IMR-90 (cell line): ENCODE results near the gene ZNF445. TPM values are rescaled to one million over a fixed set of nuclear protein-coding genes. Genes with fewer than 3 reads are reported as not detected.

Experiments
- ATAC-seq: fragments of 200-7000 bp; cut with Tn5 transposase; 2 replicates; pipeline ENCODE4 v1.9.1; 2020; ENCODE audit warnings: low read depth, mild to moderate bottlenecking, moderate library complexity
- BruUV-seq: library from RNA; stranded (reverse); fragments of 400-500 nt; replicated peaks from 2 replicates; lab custom pipeline; 2021; lab: Mats Ljungman, UMichigan
- CTCF ChIA-PET: fragments of 300-600 bp; formaldehyde crosslinking; extraction: SDS; loops from one replicate; lab custom pipeline; 2021; ENCODE audit warnings: antibody characterized with exemption; lab: Yijun Ruan, JAX
- POLR2A ChIA-PET: fragments of 300-600 bp; sonication (Branson Sonifier 250); formaldehyde crosslinking; loops from one replicate; lab custom pipeline; 2022; ENCODE audit warnings: antibody characterized with exemption; ENCODE audit not compliant: unreplicated experiment; lab: Charles Lee
- DNase-seq: peaks from one replicate; pipeline ENCODE4 v3.0.0; 2013
- H2AFZ ChIP-seq: replicated peaks from 2 replicates; pipeline ENCODE3; 2013; ENCODE audit warnings: low read length, mild to moderate bottlenecking; ENCODE audit not compliant: poor library complexity
- H2AK5ac ChIP-seq: 2 replicates; pipeline ENCODE4 v1.6.1; 2013; ENCODE audit warnings: low read depth, low read length, inconsistent platforms
- H2AK9ac ChIP-seq: replicated peaks from 2 replicates; pipeline ENCODE3; 2013; ENCODE audit warnings: mild to moderate bottlenecking, low read depth, low read length, moderate library complexity; ENCODE audit not compliant: poor library complexity
- H2BK120ac ChIP-seq: 2 replicates; pipeline ENCODE4 v1.6.1; 2013; ENCODE audit warnings: low read depth, low read length, inconsistent platforms
- H2BK15ac ChIP-seq: 3 replicates; pipeline ENCODE4 v1.6.1; 2013; ENCODE audit warnings: low read depth, low read length, inconsistent platforms
- H2BK20ac ChIP-seq: 2 replicates; pipeline ENCODE4 v1.6.1; 2013; ENCODE audit warnings: low read depth, mild to moderate bottlenecking, inconsistent platforms, low read length, moderate library complexity
- H2BK5ac ChIP-seq: 2 replicates; pipeline ENCODE4 v1.6.1; 2013; ENCODE audit warnings: mild to moderate bottlenecking, low read depth, low read length, inconsistent platforms; ENCODE audit not compliant: poor library complexity, severe bottlenecking
- H3K14ac ChIP-seq: replicated peaks from 2 replicates; pipeline ENCODE4 v1.6.1; 2013; ENCODE audit warnings: low read depth, low read length, inconsistent platforms
- H3K18ac ChIP-seq: 2 replicates; pipeline ENCODE4 v1.6.1; 2013; ENCODE audit warnings: low read depth, low read length, control low read depth
- H3K23ac ChIP-seq: 2 replicates; pipeline ENCODE4 v1.6.1; 2013; ENCODE audit warnings: low read depth, low read length, inconsistent platforms
- H3K27ac ChIP-seq: 2 replicates; pipeline ENCODE4 v1.5.1; 2013; ENCODE audit warnings: mild to moderate bottlenecking, control low read depth, low read length; ENCODE audit not compliant: insufficient read depth
- H3K27me3 ChIP-seq: 2 replicates; pipeline ENCODE4 v1.6.1; 2013; ENCODE audit warnings: low read length; ENCODE audit not compliant: control insufficient read depth, insufficient read depth
- H3K36me3 ChIP-seq: 2 replicates; pipeline ENCODE4 v1.6.1; 2013; ENCODE audit warnings: low read length, mixed read lengths; ENCODE audit not compliant: control insufficient read depth, insufficient read depth
- H3K4ac ChIP-seq: 2 replicates; pipeline ENCODE4 v1.6.1; 2013; ENCODE audit warnings: low read depth, low read length, inconsistent platforms
- H3K4me1 ChIP-seq: 2 replicates; pipeline ENCODE4 v1.6.1; 2013; ENCODE audit warnings: low read length, mixed read lengths; ENCODE audit not compliant: control insufficient read depth, insufficient read depth
- H3K4me2 ChIP-seq: 2 replicates; pipeline ENCODE4 v1.6.1; 2013; ENCODE audit warnings: low read depth, mild to moderate bottlenecking, control low read depth, low read length, moderate library complexity
- H3K4me3 ChIP-seq: 2 replicates; pipeline ENCODE4 v1.5.1; 2013; ENCODE audit warnings: low read depth, mild to moderate bottlenecking, control low read depth, low read length, moderate library complexity; ENCODE audit not compliant: insufficient read depth
- H3K56ac ChIP-seq: 2 replicates; pipeline ENCODE4 v1.6.1; 2013; ENCODE audit warnings: low read length, inconsistent platforms; ENCODE audit not compliant: insufficient read depth; ENCODE audit errors: extremely low read depth
- H3K79me1 ChIP-seq, 2 experiments: 2 replicates each; pipeline ENCODE4 v1.6.1; 2013; ENCODE audit warnings: low read length in 2 of 2, inconsistent platforms in 1 of 2, low read depth in 1 of 2
- H3K9ac ChIP-seq: 2 replicates; pipeline ENCODE4 v1.6.1; 2013; ENCODE audit warnings: low read depth, low read length, control low read depth
- H3K9me1 ChIP-seq: 2 replicates; pipeline ENCODE4 v1.6.1; 2013; ENCODE audit warnings: low read length, inconsistent platforms; ENCODE audit not compliant: insufficient read depth
- H3K9me3 ChIP-seq: 2 replicates; pipeline ENCODE4 v1.6.1; 2013; ENCODE audit warnings: low read length; ENCODE audit not compliant: control insufficient read depth, insufficient read depth
- H4K20me1 ChIP-seq: 2 replicates; pipeline ENCODE4 v1.6.1; 2013; ENCODE audit warnings: low read length, inconsistent platforms; ENCODE audit not compliant: insufficient read depth
- H4K5ac ChIP-seq: 2 replicates; pipeline ENCODE4 v1.6.1; 2013; ENCODE audit warnings: mild to moderate bottlenecking, low read depth, low read length, control low read depth
- H4K8ac ChIP-seq, 2 experiments: 2 replicates each; pipeline ENCODE4 v1.6.1; 2013; ENCODE audit warnings: low read depth in 2 of 2, low read length in 2 of 2, control low read depth in 1 of 2, inconsistent platforms in 1 of 2
- H4K91ac ChIP-seq: 2 replicates; pipeline ENCODE4 v1.6.1; 2013; ENCODE audit warnings: low read depth, low read length, inconsistent platforms; ENCODE audit not compliant: insufficient read depth
- BHLHE40 ChIP-seq: fragments of 150-350 bp; IDR thresholded peaks from 2 replicates; pipeline ENCODE4 v1.6.1; 2016; ENCODE audit warnings: mild to moderate bottlenecking, low read depth, low read length
- CEBPB ChIP-seq: IDR thresholded peaks from 2 replicates; pipeline ENCODE4 v1.6.1; 2012; ENCODE audit warnings: low read depth, low read length, improper control_type of control experiment
- CHD1 ChIP-seq: IDR thresholded peaks from 2 replicates; pipeline ENCODE4 v1.6.1; 2012; ENCODE audit warnings: low read depth, low read length, improper control_type of control experiment
- CTCF ChIP-seq: conservative IDR thresholded peaks from 2 replicates; pipeline ENCODE4 v1.5.1; 2012; ENCODE audit warnings: mild to moderate bottlenecking, low read depth, low read length, improper control_type of control experiment
- ELK1 ChIP-seq: fragments of 150-350 bp; IDR thresholded peaks from 2 replicates; pipeline ENCODE4 v1.6.1; 2016; ENCODE audit warnings: low read depth, mild to moderate bottlenecking, low read length, moderate library complexity, borderline replicate concordance
- FOS ChIP-seq: fragments of 150-350 bp; IDR thresholded peaks from 2 replicates; pipeline ENCODE4 v1.6.1; 2016; ENCODE audit warnings: low read depth, low read length
- MAFK ChIP-seq: IDR thresholded peaks from 2 replicates; pipeline ENCODE4 v1.6.1; 2012; ENCODE audit warnings: low read depth, low read length, improper control_type of control experiment
- MAZ ChIP-seq: IDR thresholded peaks from 2 replicates; pipeline ENCODE4 v1.6.1; 2012; ENCODE audit warnings: low read depth, mild to moderate bottlenecking, low read length, improper control_type of control experiment, moderate library complexity, borderline replicate concordance
- MXI1 ChIP-seq: IDR thresholded peaks from 2 replicates; pipeline ENCODE4 v1.6.1; 2012; ENCODE audit warnings: low read depth, mild to moderate bottlenecking, low read length, moderate library complexity, borderline replicate concordance
- NFE2L2 ChIP-seq: fragments of 150-350 bp; IDR thresholded peaks from 2 replicates; pipeline ENCODE4 v1.6.1; 2016; ENCODE audit warnings: low read depth, mild to moderate bottlenecking, low read length
- POLR2A ChIP-seq: IDR thresholded peaks from 2 replicates; pipeline ENCODE4 v1.6.1; 2012; ENCODE audit warnings: mild to moderate bottlenecking, low read depth, low read length
- RAD21 ChIP-seq: IDR thresholded peaks from 2 replicates; pipeline ENCODE4 v1.6.1; 2012; ENCODE audit warnings: low read length, improper control_type of control experiment
- RCOR1 ChIP-seq: IDR thresholded peaks from 2 replicates; pipeline ENCODE4 v1.6.1; 2012; ENCODE audit warnings: mild to moderate bottlenecking, low read length, improper control_type of control experiment; ENCODE audit not compliant: insufficient replicate concordance
- RFX5 ChIP-seq: IDR thresholded peaks from 2 replicates; pipeline ENCODE4 v1.8.0; 2012; ENCODE audit warnings: low read depth, mild to moderate bottlenecking, low read length, moderate library complexity
- SMC3 ChIP-seq: fragments of 150-350 bp; IDR thresholded peaks from 2 replicates; pipeline ENCODE4 v1.6.1; 2016; ENCODE audit warnings: low read depth, mild to moderate bottlenecking, antibody characterized with exemption, low read length, moderate library complexity
- USF2 ChIP-seq: fragments of 150-350 bp; IDR thresholded peaks from 2 replicates; pipeline ENCODE4 v1.6.1; 2017; ENCODE audit warnings: mild to moderate bottlenecking, antibody characterized with exemption, low read length, low read depth
- WGBS, 2 experiments: methylation state at CpG; one replicate each; pipeline versions ENCODE4 v1.1.5 to v1.1.7; 2013; ENCODE audit warnings: missing lambda C conversion rate in 2 of 2; ENCODE audit not compliant: insufficient read length in 1 of 2; ENCODE audit errors: extremely low coverage in 2 of 2; 5-methylcytosine and 5-hydroxymethylcytosine counted together
- dilution Hi-C: fragments of 300-500 bp; cut with HindIII; formaldehyde crosslinking; loops from one replicate; pipeline ENCODE4 v1.14.3; 2018; ENCODE audit warnings: low sequenced_read_pairs; ENCODE audit not compliant: unreplicated experiment
- in situ Hi-C: fragments of 300-500 bp; cut with MboI; formaldehyde crosslinking; loops from 3 replicates; pipeline ENCODE4 v1.14.3; 2019; ENCODE audit warnings: low sequenced_read_pairs, inconsistent platforms, mixed read lengths
- intact Hi-C: fragments of 100-400 bp; cut with micrococcal nuclease; formaldehyde crosslinking; loops from 2 replicates; pipeline ENCODE4 v1.10.0; 2022
- polyA plus RNA-seq, 3 experiments: library from polyadenylated mRNA; depleted of rRNA; stranded (reverse); fragments of >200 nt; gene quantifications; 2 replicates each; pipeline ENCODE4 v1.2.3, GENCODE V29; 2012; ENCODE audit warnings: low replicate concordance in 1 of 3
- total RNA-seq: library from RNA; depleted of rRNA; stranded (reverse); fragments of >200 nt; gene quantifications from 2 replicates; pipeline ENCODE4 v1.2.3, GENCODE V29; 2012

ZNF445 gene
- total and polyA plus RNA-seq, 2 of the 4 experiments (the other 2 are of a cell fraction), result 3.3 to 6.3 TPM

- Histone ChIP-seq H3K23ac (no peak overlapping the region), H4K91ac (no peak overlapping the region), H2BK15ac (no peak overlapping the region), H3K4me1 (peaks cover 6% of the 10 kb centered on the region), H2BK20ac (no peak overlapping the region), H3K9ac (no peak overlapping the region), H3K4me2 (no peak overlapping the region), H3K56ac (no peak overlapping the region), H3K18ac (no peak overlapping the region), H3K9me3 (no peaks in the 10 kb centered on the region), H2AK9ac (no peak overlapping the region), H3K27ac (no peak overlapping the region), H2BK120ac (no peak overlapping the region), H3K36me3 (no peaks in the 10 kb centered on the region), H2BK5ac (no peak overlapping the region), H4K5ac (no peak overlapping the region), H2AK5ac (no peak overlapping the region), H3K14ac (no peak overlapping the region), H3K4ac (no peak overlapping the region), H3K27me3 (peaks cover 2% of the 10 kb centered on the region; the same call in 1 of the 2 replicates), H3K4me3 (no peak overlapping the region), H4K20me1 (no peaks in the 10 kb centered on the region), H2AFZ (no peak overlapping the region), H4K8ac (no peak overlapping the region), H3K79me1 (peaks cover 12 to 20% of the 10 kb centered on the region in 2 experiments), H3K9me1 (peaks cover 8% of the 10 kb centered on the region; the same call in 1 of the 2 replicates)
- no CpG with 5 or more reads among the region's 3 CpGs for WGBS, 2 experiments
- ATAC-seq, result no peak
- intact Hi-C loops (loop anchor here (5.0 kb wide), 1 partner anchor 176 kb away; the partner anchor contains the start of gene TCAIM), dilution Hi-C loops (no loop called here), in situ Hi-C loops (no loop called here)
- ChIA-PET POLR2A (no interaction called here), CTCF (no interaction called here)
- no TSS peak for BruUV-seq
- DNase-seq, result no peak
- TF ChIP-seq SMC3 (no peak), MXI1 (no peak), POLR2A (no peak), CHD1 (no peak), CEBPB (no peak), FOS (no peak), CTCF (no peak), USF2 (no peak), BHLHE40 (no peak), MAFK (no peak), ELK1 (no peak), RCOR1 (no peak), RFX5 (no peak), RAD21 (no peak), NFE2L2 (no peak), MAZ (no peak)
Observed at GRCh38 chr3:44513513-44513912, 36.0 kb upstream of the ZNF445 start.
